Renal pelvis (tissue), 4 donors: ENCODE measurements around the gene ALDH3B2. TPM values are rescaled to one million over a fixed set of nuclear protein-coding genes. Genes with fewer than 3 reads are reported as not detected.
"Not testable (repeated sequence)": the region's sequence is repeated elsewhere in the genome, so short reads cannot be mapped to it uniquely, and the experiment has no call there.

Experiments used
- DNase-seq: peaks from one replicate; pipeline ENCODE4 v3.0.0-alpha.2; 2013
- polyA plus RNA-seq, 3 donors: library from polyadenylated mRNA; unstranded; fragments of 120-200 nt; gene quantifications; one replicate each; pipeline ENCODE4 v1.2.1, GENCODE V29; 2013; ENCODE audit not compliant: insufficient read length in 3 of 3

Gene ALDH3B2
- polyA plus RNA-seq, 3 donors = 3.2 to 4.6 (median 3.8) TPM

DNA sequence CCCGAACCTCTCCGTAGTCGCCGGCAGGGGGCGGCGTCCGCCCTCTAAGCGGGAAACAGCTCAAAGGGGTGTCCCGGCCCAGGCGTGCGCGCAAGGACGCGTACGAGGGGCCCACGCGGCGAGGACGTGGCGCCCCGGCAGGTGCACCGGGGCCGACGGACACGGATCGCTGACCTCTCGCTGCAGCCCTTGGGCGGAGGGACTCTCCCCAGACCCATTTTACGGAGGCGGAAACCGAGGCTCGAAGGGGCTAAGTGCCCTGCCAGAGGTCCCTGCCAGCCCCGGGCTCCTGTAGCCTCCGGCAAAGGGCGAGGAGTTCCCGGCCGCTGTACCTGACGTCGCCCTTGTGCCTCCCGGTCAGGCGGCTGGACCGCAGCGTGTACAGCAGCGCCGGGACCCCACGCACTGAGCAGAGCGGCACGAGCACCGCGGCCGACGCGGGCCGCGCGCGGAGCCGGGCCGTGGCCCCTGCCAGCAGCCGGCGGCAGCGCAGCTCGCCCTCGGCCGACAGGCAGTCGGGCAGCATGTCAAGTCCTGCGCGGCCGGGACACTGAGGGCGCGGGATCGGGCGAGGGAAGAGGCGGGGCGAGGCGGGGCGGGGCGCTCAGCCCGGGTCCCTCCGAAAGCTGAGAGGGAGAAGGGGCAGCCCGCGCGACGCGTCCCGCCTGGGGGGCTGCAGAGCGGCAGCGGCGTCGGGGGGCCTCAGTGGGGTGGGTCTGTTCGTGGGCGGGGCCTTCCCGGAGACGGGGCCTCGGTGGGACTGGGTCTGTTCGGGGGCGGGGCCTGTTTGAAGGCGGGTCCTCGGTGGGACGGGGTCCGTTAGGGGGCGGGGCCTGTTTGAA is 44.8 kb downstream of the ALDH3B2 start, which contains the start of gene NUDT8:
Gene NUDT8 (minus strand): TSS at position 552 of the 842 bp plus-strand sequence. CDS start 26 bp downstream, at position 526.
- DNase-seq = peak; percentile 62

DNA sequence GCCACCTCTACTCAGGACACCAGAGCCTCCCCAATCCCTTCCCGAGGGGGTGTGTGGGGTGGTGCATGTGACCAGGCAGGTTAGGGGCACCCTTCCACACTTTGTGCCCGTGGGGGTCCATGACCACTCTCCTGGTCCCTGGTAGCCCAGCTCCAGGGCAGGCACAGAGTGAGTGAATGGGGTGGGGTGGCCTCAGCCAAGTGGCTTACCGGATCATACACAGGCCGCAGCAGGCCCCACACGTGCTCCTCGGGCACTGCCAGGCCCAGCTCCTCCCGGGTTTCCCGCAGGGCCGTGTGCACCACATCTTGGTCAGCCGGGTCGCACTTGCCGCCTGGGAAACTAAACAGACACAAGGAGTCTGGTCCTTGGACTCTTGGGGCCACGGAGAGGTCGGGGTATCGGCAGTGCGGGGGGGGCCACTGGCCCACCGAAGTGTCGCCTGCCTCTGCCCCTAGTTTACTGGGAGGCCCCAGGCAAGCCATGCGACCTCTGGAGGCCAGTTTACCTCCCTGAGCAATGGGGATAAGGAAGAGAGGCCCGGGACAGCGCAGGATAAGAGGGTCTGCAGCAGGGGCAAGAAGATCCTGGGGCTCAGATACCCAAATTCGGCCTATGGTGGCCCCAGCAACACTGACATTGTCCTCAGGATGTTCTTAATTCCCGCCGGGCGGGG is 45.6 kb downstream of the ALDH3B2 start:
- no peak for DNase-seq

- DNase-seq = no peak
These were observed 46.4 kb downstream of the ALDH3B2 start for GRCh38 chr11:67627812-67628624.

DNA sequence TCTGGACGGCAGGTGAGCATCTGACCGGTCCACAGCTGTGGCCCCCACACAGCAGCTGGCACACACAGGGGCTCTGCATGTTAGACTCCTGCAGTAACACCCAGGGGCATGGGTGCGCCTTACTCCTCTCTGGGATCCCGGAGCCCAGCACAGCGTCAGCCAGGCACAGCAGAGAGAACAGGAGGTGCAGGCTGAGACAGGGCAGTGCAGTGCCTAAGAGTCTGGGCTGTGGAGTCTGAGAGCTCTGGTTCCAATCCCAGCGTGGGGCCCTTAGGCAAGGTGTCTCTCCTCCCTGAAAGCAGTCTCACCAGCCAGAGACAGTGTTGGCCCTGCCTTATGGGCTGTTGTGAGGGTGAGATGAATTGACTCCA is 47.0 kb downstream of the ALDH3B2 start:
- no peak for DNase-seq

- DNase-seq = no peak
These were observed 47.5 kb downstream of the ALDH3B2 start for GRCh38 chr11:67626970-67627369.

GRCh38 chr11:67626131-67626833 is 48.1 kb downstream of the ALDH3B2 start:
- not testable (repeated sequence) for DNase-seq

GRCh38 chr11:67623795-67624194 is 50.6 kb downstream of the ALDH3B2 start:
- DNase-seq = not testable (repeated sequence)

DNA sequence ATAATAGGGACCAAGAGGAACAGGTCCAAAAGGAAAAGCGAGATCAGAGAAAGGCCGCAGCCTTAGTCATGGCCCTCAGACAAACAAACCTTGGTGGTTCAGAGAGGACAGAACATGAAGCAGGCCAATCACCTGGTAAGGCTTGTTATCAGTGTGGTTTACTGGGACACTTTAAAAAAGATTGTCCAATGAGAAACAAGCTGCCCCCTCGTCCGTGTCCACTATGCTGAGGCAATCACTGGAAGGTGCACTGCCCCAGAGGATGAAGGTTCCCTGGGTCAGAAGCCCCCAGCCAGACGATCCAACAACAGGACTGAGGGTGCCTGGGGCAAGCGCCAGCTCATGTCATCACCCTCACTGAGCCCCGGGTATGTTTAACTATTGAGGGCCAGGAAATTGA is 51.5 kb downstream of the ALDH3B2 start:
- DNase-seq = not testable (repeated sequence)

GRCh38 chr11:67621928-67622327 is 52.5 kb downstream of the ALDH3B2 start:
- DNase-seq = not testable (repeated sequence)

DNA sequence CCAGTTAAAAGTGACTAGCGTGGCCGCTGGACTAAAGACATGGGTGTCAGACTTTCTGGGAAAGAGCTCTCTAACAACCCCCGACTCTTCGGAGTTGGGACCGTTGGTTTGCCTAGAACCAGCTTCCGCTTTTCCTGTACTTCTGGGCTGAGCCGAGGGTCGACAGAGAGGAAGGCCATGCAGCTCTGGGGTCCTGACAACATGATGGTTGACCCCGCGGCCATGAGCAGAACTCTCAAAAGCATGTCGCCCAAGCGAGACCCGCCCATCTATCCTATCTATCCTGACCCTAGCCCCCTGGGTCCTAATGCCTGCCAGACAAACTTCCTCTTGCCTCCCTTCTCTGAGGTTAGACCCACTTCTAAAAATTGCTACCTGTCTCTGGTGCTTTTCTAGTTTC is 53.8 kb downstream of the ALDH3B2 start:
- not testable (repeated sequence) for DNase-seq

- DNase-seq = not testable (repeated sequence)
These were observed 54.5 kb downstream of the ALDH3B2 start for GRCh38 chr11:67619683-67620618.

DNA sequence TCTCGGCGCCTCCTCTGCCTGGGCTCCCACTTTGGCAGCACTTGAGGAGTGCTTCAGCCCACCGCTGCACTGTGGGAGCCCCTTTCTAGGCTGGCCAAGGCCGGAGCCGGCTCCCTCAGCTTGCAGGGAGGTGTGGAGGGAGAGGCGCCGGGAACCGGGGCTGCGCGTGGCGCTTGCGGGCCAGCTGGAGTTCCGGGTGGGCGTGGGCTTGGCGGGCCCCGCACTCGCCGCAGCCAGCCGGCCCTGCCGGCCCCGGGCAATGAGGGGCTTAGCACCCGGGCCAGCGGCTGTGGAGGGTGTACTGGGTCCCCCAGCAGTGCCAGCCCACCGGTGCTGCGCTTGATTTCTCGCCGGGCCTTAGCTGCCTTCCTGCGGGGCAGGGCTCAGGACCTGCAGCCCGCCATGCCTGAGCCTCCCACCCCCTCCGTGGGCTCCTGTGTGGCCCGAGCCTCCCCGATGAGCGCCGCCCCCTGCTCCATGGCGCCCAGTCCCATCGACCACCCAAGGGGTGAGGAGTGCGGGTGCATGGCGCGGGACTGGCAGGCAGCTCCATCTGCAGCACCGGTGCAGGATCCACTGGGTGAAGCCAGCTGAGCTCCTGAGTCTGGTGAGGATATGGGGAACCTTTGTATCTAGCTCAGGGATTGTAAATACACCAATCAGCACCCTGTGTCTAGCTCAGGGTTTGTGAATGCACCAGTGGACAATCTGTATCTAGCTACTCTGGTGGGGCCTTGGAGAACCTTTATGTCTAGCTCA is 55.3 kb downstream of the ALDH3B2 start:
- DNase-seq = not testable (repeated sequence)

DNA sequence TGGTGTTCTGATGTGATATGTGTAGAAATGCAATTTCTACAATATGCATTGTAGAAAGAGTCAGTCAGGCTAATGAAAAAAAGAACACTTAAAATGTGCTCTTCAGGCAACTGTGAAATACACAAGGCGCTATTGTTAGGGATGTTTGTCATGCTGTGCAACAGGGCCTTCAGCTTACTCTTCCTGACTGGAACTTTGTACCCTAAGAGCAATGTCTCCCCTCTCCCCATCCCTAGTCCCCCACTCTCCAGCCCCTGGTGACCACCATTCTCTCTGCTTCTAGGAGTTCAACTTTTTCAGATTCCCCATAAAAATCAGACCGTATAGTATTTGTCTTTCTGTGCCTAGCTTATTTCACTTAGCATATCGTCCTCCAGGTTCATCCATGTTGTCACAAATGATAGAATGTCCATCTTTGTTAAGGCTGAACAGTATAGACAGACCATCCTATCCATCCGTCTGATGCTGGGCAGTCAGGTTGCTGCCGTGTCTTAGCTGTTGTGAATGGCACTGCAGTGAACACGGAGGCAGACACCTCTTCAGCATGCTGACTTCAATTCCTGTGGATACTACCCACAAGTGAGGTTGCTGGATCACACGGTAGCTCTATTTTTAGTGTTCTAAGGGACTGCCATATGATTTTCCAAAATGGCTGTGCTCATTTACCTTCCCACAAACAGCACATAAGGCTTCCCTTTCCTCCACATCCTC is 57.0 kb downstream of the ALDH3B2 start:
- no peak for DNase-seq

DNA sequence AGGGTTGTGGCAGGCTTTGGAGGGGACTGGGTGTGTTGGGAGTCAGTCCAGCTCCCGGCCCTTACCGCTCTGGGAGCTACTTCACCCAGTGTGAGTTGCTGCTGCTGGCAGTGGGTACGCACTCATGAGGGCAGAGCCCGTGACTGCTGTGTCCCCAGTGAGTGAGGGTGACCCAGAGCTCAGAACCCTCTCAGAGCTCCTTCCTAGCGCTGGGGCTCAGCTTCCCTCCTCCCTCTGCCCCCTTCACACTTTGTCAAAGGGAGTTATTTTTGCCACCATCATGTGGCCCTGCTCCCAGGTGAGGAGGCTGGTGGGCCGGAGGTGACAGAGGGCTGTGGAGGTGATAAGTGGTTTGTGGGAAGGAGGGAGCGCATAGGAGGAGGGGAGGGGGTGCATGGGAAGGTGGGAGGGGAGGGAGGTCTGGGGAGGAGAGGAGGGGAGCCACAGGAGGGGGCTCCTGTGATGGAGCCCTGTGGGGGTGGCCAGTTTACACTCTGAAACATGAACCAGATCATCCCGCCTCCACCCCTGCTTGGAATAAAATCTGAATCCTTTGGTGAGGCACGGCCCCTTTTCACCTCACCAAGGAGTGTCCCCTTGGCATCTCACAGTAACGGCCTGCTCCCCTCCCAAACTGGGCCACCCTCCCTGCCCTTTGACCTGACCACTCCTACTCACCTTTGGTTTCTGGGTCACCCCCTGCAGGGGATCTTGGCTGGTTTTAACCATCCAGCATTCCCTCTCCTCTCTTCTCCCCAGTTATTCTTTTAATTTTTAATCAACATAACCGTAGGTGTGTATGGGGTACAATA is 57.8 kb downstream of the ALDH3B2 start:
- DNase-seq = no peak

DNA sequence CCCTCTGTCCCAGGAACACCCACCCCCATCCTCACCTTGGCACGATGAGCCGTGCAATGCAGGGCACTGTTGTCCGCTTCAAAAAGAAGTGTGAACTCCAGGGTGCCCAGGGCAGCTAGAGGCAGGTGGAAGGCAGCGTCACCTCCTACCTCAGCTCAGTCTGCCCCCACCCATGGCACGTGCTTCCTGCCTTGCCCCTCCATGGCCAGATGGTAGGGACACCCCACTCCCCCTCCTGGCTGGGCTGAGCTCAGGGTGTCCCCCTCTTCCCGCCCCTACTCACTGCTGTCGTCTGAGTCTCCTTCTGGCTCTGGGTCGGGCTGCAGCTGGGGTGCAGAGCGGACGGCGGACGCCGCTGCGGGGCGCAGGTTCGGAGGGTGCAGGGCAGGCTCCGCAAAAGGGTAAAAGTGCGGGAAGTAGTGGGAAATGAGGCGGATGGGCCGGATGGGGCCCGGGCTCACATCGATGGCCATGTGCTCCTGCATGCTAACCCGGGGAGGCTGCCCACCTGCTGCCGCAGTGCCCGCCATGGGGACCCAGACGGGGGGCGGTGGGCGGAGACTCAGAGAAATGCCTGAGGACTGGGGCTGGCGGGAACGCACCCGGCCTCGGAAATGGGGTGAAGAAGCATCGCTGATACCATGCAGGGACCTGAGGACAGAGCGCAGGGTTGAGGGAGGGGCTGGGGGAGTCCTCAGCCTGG is 58.5 kb downstream of the ALDH3B2 start:
- DNase-seq = no peak

DNA sequence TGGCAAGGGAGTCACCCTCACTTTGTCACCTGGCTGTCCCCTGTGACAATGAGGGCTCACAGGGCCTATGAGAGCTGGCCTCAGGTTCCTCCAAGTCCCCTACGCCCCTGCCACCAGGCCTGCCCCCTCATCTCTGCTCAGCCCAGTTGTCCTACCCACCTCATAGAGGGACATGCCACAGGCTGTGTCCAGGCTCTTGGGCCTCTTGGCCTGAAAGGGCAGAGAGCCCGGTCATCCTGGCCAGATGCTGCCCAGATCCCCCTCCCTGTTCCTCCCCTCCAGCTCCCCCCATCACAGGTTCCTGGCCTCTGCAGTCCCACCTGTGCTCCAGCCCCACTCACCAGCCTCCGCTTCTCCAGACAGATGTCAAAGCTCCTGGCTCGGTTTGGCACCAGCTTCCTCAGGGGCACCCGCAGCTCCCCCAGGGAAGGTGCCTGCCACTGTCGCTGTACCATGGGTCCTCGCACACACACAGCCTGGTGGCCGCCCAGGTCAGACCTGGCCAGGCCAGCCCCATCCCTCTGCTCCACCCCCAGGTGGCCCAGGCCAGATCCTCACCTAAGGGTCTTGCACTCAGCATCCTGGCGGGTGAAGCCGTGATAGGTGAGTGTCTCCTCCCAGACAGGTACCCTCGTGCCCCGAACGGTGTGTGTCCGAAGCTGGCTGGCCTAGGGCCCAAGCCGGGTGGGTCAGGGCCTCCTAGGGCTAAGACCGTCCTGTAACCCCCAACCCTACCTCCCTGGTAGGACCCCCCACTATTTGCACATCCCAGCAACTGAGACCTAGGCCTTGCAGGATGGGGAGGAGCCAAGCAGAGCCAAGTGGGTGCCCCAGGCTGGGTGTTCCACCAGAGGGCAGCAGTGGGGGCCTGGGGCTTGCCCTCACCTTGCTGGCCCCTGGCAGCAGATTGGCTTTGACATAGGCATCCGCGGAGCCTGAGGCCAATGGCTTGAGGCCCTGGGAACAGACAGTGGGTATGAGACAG is 59.4 kb downstream of the ALDH3B2 start:
- DNase-seq = no peak
